ENCODE results near the gene LMLN.
"Not testable (repeated sequence)": the region's sequence is repeated elsewhere in the genome, so short reads cannot be mapped to it uniquely, and the experiment has no call there.

Gene LMLN

DNA sequence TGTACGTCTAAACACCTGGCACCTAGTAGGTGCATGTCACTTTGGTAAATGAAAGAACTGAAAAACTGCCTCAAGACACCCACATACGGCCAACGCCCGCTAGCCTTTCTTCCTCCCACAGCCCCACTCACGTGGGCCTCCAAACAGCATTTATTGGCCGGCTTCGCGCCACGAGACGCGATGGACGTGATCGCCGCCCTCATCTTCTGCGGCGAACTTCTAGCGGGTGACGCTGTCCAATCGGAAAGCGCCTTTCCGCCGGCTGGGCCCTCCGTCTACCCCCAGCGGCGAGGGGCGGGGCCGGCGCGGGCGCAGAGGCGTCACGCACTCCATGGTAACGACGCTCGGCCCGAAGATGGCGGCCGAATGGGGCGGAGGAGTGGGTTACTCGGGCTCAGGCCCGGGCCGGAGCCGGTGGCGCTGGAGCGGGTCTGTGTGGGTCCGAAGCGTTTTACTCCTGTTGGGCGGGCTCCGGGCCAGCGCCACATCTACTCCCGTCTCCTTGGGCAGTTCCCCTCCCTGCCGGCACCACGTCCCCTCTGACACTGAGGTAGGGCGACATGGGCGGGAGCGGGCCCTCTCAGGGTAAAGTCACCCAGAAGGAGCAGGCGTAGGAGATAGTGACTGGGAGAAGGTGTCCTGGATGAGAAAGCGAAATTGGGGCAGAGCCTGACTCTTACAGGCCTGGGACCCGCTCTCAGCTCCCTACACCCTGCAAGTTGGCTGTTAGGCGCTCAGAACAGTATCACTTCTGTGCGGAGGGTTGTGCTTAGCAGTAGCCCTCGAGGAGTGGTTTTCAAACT lies at the start of gene LMLN:
Gene LMLN, plus strand, starts transcription at position 327 of the 803 bp plus-strand sequence. Its CDS starts 29 bp downstream, at position 356.
- Histone ChIP-seq H3K9me3 (ENCODE audit: control insufficient read depth, insufficient read depth, low read length) (no peaks in the 10 kb centered on the region), H3K27me3 (ENCODE audit: control insufficient read depth, low read length) (no peaks in the 10 kb centered on the region), H4K20me1 (ENCODE audit: control insufficient read depth, insufficient read depth, low read depth, low read length) (no peaks in the 10 kb centered on the region), H3K79me2 (ENCODE audit: control insufficient read depth, low read length) (peaks cover 10% of the 10 kb centered on the region), H3K4me1 (ENCODE audit: control insufficient read depth, low read length) (peaks cover 36% of the 10 kb centered on the region), H3K4me3 (ENCODE audit: low read length) (peak within 1 kb of the TSS; percentile 88), H3K4me2 (ENCODE audit: low read length) (peak within 1 kb of the TSS; percentile 77), H3K27ac (ENCODE audit: low read depth, low read length) (peak within 1 kb of the TSS; percentile 19), H3K36me3 (ENCODE audit: control insufficient read depth, low read length) (peaks cover 31% of the 10 kb centered on the region), H3K9me2 (replicated peaks; ENCODE audit: control insufficient read depth, low read length) (no peaks in the 10 kb centered on the region), H3F3A (ENCODE audit: control insufficient read depth, insufficient read depth) (peaks cover 38% of the 10 kb centered on the region)
- TF ChIP-seq, protein P1, sequence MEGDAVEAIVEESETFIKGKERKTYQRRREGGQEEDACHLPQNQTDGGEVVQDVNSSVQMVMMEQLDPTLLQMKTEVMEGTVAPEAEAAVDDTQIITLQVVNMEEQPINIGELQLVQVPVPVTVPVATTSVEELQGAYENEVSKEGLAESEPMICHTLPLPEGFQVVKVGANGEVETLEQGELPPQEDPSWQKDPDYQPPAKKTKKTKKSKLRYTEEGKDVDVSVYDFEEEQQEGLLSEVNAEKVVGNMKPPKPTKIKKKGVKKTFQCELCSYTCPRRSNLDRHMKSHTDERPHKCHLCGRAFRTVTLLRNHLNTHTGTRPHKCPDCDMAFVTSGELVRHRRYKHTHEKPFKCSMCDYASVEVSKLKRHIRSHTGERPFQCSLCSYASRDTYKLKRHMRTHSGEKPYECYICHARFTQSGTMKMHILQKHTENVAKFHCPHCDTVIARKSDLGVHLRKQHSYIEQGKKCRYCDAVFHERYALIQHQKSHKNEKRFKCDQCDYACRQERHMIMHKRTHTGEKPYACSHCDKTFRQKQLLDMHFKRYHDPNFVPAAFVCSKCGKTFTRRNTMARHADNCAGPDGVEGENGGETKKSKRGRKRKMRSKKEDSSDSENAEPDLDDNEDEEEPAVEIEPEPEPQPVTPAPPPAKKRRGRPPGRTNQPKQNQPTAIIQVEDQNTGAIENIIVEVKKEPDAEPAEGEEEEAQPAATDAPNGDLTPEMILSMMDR (IDR thresholded peaks at IDR 0.05; ENCODE audit: low read depth, low read length, poor library complexity, severe bottlenecking) = no peak
- no peak for TF ChIP-seq EZH2phosphoT487 (IDR thresholded peaks at IDR 0.05; ENCODE audit: borderline replicate concordance, low read length)

GRCh38 chr3:197912741-197913476 lies 47.1 kb upstream of the LMLN start:
- Histone ChIP-seq H3K27ac (ENCODE audit: low read depth, low read length) (no peak overlapping the region), H3K9me3 (ENCODE audit: control insufficient read depth, insufficient read depth, low read length) (no peaks in the 10 kb centered on the region), H3F3A (ENCODE audit: control insufficient read depth, insufficient read depth) (no peaks in the 10 kb centered on the region), H3K27me3 (ENCODE audit: control insufficient read depth, low read length) (peaks cover 21% of the 10 kb centered on the region), H3K4me3 (ENCODE audit: low read length) (peak overlapping the region; percentile 64), H3K79me2 (ENCODE audit: control insufficient read depth, low read length) (peaks cover 4% of the 10 kb centered on the region), H3K4me1 (ENCODE audit: control insufficient read depth, low read length) (peaks cover 6% of the 10 kb centered on the region), H3K36me3 (ENCODE audit: control insufficient read depth, low read length) (no peaks in the 10 kb centered on the region), H3K4me2 (ENCODE audit: low read length) (peak overlapping the region; percentile 58), H3K9me2 (replicated peaks; ENCODE audit: control insufficient read depth, low read length) (no peaks in the 10 kb centered on the region), H4K20me1 (ENCODE audit: control insufficient read depth, insufficient read depth, low read depth, low read length) (no peaks in the 10 kb centered on the region)
- no peak for TF ChIP-seq EZH2phosphoT487 (IDR thresholded peaks at IDR 0.05; ENCODE audit: borderline replicate concordance, low read length)
- TF ChIP-seq, protein P1 (IDR thresholded peaks at IDR 0.05; ENCODE audit: low read depth, low read length, poor library complexity, severe bottlenecking) = no peak

- no peaks in the 10 kb centered on the region for H3K9me2 ChIP-seq (replicated peaks; ENCODE audit: control insufficient read depth, low read length)
- no peaks in the 10 kb centered on the region for H3K36me3 ChIP-seq (ENCODE audit: control insufficient read depth, low read length)
- H3F3A ChIP-seq (ENCODE audit: control insufficient read depth, insufficient read depth) = no peaks in the 10 kb centered on the region
- no peaks in the 10 kb centered on the region for H3K9me3 ChIP-seq (ENCODE audit: control insufficient read depth, insufficient read depth, low read length)
- peaks cover 4% of the 10 kb centered on the region for H3K79me2 ChIP-seq (ENCODE audit: control insufficient read depth, low read length)
- H3K27me3 ChIP-seq (ENCODE audit: control insufficient read depth, low read length) = peaks cover 21% of the 10 kb centered on the region
- H3K27ac ChIP-seq (ENCODE audit: low read depth, low read length) = no peak overlapping the region
- H3K4me1 ChIP-seq (ENCODE audit: control insufficient read depth, low read length) = peaks cover 6% of the 10 kb centered on the region
- no peak for TF ChIP-seq EZH2phosphoT487 (IDR thresholded peaks at IDR 0.05; ENCODE audit: borderline replicate concordance, low read length)
- TF ChIP-seq, protein P1 (IDR thresholded peaks at IDR 0.05; ENCODE audit: low read depth, low read length, poor library complexity, severe bottlenecking) = no peak
- no peaks in the 10 kb centered on the region for H4K20me1 ChIP-seq (ENCODE audit: control insufficient read depth, insufficient read depth, low read depth, low read length)
- no peak overlapping the region for H3K4me2 ChIP-seq (ENCODE audit: low read length)
- H3K4me3 ChIP-seq (ENCODE audit: low read length) = no peak overlapping the region
These were observed 46.2 kb upstream of the LMLN start for GRCh38 chr3:197913641-197914380.

GRCh38 chr3:197921429-197922275 lies 38.4 kb upstream of the LMLN start:
- not testable (repeated sequence) for H3K4me1 ChIP-seq (ENCODE audit: control insufficient read depth, low read length); H3F3A ChIP-seq (ENCODE audit: control insufficient read depth, insufficient read depth); H3K4me2 ChIP-seq (ENCODE audit: low read length); H3K9me2 ChIP-seq (replicated peaks; ENCODE audit: control insufficient read depth, low read length); H3K36me3 ChIP-seq (ENCODE audit: control insufficient read depth, low read length); H3K9me3 ChIP-seq (ENCODE audit: control insufficient read depth, insufficient read depth, low read length); H3K4me3 ChIP-seq (ENCODE audit: low read length); H4K20me1 ChIP-seq (ENCODE audit: control insufficient read depth, insufficient read depth, low read depth, low read length); H3K27ac ChIP-seq (ENCODE audit: low read depth, low read length); H3K27me3 ChIP-seq (ENCODE audit: control insufficient read depth, low read length); H3K79me2 ChIP-seq (ENCODE audit: control insufficient read depth, low read length)

Measured in DOHH2 (cell line).